Caco-2 (cell line): Measurements from ENCODE around the gene LRRC8B. TPM values are rescaled to one million over a fixed set of nuclear protein-coding genes. Genes with fewer than 3 reads are reported as not detected.

Source experiments
- Bru-seq: library from RNA; stranded (reverse); fragments of 400-500 nt; gene quantifications from one replicate; lab custom pipeline; 2021; lab: Mats Ljungman, UMichigan
- BruChase-seq, 2 experiments: library from RNA; stranded (reverse); fragments of 400-500 nt; gene quantifications; one replicate each; lab custom pipeline; 2021; lab: Mats Ljungman, UMichigan
- BruUV-seq: library from RNA; stranded (reverse); fragments of 400-500 nt; replicated peaks from 2 replicates; lab custom pipeline; 2021; lab: Mats Ljungman, UMichigan
- CTCF ChIA-PET: fragments of 300-600 bp; sonication (Branson Sonifier 250); formaldehyde crosslinking; loops from one replicate; lab custom pipeline; 2022; ENCODE audit warnings: antibody characterized with exemption; lab: Charles Lee
- POLR2A ChIA-PET: fragments of 300-600 bp; sonication (Branson Sonifier 250); formaldehyde crosslinking; loops from one replicate; lab custom pipeline; 2022; ENCODE audit warnings: antibody characterized with exemption; lab: Charles Lee
- DNase-seq, 2 experiments: peaks; one replicate each; pipeline versions ENCODE4 v3.0.0 to v3.0.0-alpha.2; 2020 to 2022
- H3K27me3 ChIP-seq: replicated peaks from 2 replicates; pipeline ENCODE4 v1.6.0; 2011; ENCODE audit warnings: low read length; ENCODE audit not compliant: control insufficient read depth, insufficient read depth
- H3K36me3 ChIP-seq: 2 replicates; pipeline ENCODE4 v1.5.1; 2011; ENCODE audit warnings: low read length; ENCODE audit not compliant: control insufficient read depth, insufficient read depth
- H3K4me1 ChIP-seq: fragments of 250-450 bp; sonication (Bioruptor Pico); 2 replicates; pipeline ENCODE4 v1.5.1; 2020; ENCODE audit warnings: mild to moderate bottlenecking
- H3K4me3 ChIP-seq: 2 replicates; pipeline ENCODE4 v1.5.1; 2011; ENCODE audit warnings: low read depth, mild to moderate bottlenecking, control low read depth, low read length
- H3K9me3 ChIP-seq: fragments of 250-450 bp; sonication (Bioruptor Pico); 2 replicates; pipeline ENCODE4 v1.5.1; 2020; ENCODE audit warnings: mild to moderate bottlenecking, moderate library complexity
- H3K27ac Mint-ChIP-seq: one replicate; pipeline ENCODE4 v1.8.0; 2022; ENCODE audit warnings: mixed read lengths; ENCODE audit not compliant: unreplicated experiment
- H3K27me3 Mint-ChIP-seq: one replicate; pipeline ENCODE4 v1.8.0; 2022; ENCODE audit warnings: mixed read lengths; ENCODE audit not compliant: insufficient read depth, unreplicated experiment
- H3K36me3 Mint-ChIP-seq: one replicate; pipeline ENCODE4 v1.8.0; 2022; ENCODE audit warnings: mild to moderate bottlenecking, mixed read lengths; ENCODE audit not compliant: insufficient read depth, unreplicated experiment
- H3K4me1 Mint-ChIP-seq: one replicate; pipeline ENCODE4 v1.8.0; 2022; ENCODE audit warnings: low read depth, mixed read lengths; ENCODE audit not compliant: unreplicated experiment
- H3K4me3 Mint-ChIP-seq: one replicate; pipeline ENCODE4 v1.8.0; 2022; ENCODE audit warnings: mild to moderate bottlenecking, moderate library complexity, mixed read lengths; ENCODE audit not compliant: unreplicated experiment
- H3K9me3 Mint-ChIP-seq: one replicate; pipeline ENCODE4 v1.8.0; 2022; ENCODE audit warnings: mixed read lengths; ENCODE audit not compliant: unreplicated experiment
- intact Hi-C: fragments of 100-400 bp; cut with micrococcal nuclease; formaldehyde crosslinking; loops from one replicate; pipeline ENCODE4 v1.10.0; 2022; ENCODE audit not compliant: unreplicated experiment
- long read RNA-seq: library from polyadenylated mRNA; stranded (forward); transcript quantifications from one replicate; pipeline ENCODE4 v2.0.0, GENCODE V29; 2022
- total RNA-seq: library from RNA; stranded (reverse); gene quantifications from 2 replicates; pipeline ENCODE4 v1.2.3, GENCODE V29; 2022
- TF ChIP-seq, protein P1 (sequence below), 2 experiments: fragments of 200-600 bp in 1 of 2; IDR thresholded peaks; 1 replicate in 1 of 2; 2 replicates in 1 of 2; pipeline versions ENCODE4 v1.5.1 to v1.8.0; 2011 to 2022; ENCODE audit warnings: antibody characterized with exemption in 1 of 2, control low read depth in 1 of 2, inconsistent platforms in 1 of 2, low read depth in 1 of 2, low read length in 1 of 2, mild to moderate bottlenecking in 1 of 2, moderate library complexity in 1 of 2; ENCODE audit not compliant: insufficient read depth in 1 of 2, severe bottlenecking in 1 of 2, unreplicated experiment in 1 of 2

LRRC8B gene
- total RNA-seq (8.4 and 10.8 TPM in 2 replicates), Bru-seq, nascent RNA (percentile 69 among the genes with signal in this experiment), BruChase-seq, experiment 1, labeled RNA remaining after a 2-hour chase (percentile 69 among the genes with signal in this experiment), BruChase-seq, experiment 2, labeled RNA remaining after a 6-hour chase (percentile 61 among the genes with signal in this experiment)
- long read RNA-seq, full-length matches to known transcripts = 3 of 7 reads
- long read RNA-seq, partial matches to known transcripts = 1 of 7 reads
- long read RNA-seq, other reads (novel, unspliced or antisense) = 3 of 7 reads

DNA sequence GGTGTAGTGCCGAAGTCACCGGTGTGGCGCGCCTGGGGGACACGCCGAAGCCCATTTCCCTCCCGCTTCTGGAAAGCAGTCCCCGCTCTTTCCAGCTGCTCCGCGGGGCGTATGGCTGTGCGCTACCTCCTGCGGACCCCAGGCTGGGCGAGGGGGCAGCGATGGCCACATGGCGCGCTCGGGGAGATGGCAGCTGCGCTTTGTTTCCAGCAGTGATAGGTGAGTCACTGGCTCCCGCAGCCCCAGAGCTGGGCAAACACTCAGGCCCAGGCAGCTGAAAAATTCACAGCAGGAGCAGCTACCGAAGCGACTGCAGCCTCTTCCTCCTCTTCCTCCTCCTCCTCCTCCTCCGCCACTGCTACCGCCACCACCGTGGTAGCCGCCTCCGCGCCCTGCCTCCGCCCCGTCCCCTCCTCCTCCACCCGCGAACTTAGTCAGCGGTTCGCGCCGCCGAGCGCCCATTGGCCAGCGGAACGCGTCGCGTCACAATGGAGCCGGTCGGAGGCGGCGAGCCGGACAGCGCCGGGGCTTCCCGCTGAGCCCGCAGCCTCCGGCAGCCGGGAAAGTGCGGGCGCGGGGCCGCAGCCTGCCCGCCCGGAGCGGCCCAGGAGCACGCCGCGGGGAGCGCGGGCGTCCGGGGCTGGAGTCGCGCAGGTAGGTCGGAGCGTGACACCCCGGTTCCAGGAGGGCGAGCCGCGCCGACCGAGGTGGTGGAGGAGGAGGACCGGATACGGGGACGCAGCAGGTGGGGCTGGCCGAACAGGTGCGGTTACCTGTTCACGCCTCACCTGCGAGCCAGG, at the start of gene LRRC8B:
Gene LRRC8B (plus strand): TSS at position 461 of the 800 bp plus-strand sequence. CDS start 57,822 bp downstream, outside the sequence.
- TF ChIP-seq, protein P1, sequence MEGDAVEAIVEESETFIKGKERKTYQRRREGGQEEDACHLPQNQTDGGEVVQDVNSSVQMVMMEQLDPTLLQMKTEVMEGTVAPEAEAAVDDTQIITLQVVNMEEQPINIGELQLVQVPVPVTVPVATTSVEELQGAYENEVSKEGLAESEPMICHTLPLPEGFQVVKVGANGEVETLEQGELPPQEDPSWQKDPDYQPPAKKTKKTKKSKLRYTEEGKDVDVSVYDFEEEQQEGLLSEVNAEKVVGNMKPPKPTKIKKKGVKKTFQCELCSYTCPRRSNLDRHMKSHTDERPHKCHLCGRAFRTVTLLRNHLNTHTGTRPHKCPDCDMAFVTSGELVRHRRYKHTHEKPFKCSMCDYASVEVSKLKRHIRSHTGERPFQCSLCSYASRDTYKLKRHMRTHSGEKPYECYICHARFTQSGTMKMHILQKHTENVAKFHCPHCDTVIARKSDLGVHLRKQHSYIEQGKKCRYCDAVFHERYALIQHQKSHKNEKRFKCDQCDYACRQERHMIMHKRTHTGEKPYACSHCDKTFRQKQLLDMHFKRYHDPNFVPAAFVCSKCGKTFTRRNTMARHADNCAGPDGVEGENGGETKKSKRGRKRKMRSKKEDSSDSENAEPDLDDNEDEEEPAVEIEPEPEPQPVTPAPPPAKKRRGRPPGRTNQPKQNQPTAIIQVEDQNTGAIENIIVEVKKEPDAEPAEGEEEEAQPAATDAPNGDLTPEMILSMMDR (IDR thresholded peaks at IDR 0.05; ENCODE audit: insufficient read depth in 1 of 2, low read depth in 1 of 2, low read length in 1 of 2, severe bottlenecking in 1 of 2, unreplicated experiment in 1 of 2) = no peak
- BruUV-seq = no TSS peak
- H3K4me1 Mint-ChIP-seq = no peaks in the 10 kb centered on the region
- CTCF ChIA-PET = no interaction called here
- peak within 1 kb of the TSS; percentile 89 for H3K4me3 Mint-ChIP-seq
- Histone ChIP-seq H3K27me3 (no peaks in the 10 kb centered on the region), H3K4me3 (peak within 1 kb of the TSS; percentile 63), H3K36me3 (no peaks in the 10 kb centered on the region), H3K4me1 (peaks cover 6% of the 10 kb centered on the region; the same call in 1 of the 2 replicates), H3K9me3 (no peaks in the 10 kb centered on the region)
- POLR2A ChIA-PET = no interaction called here
- DNase-seq = peak; percentile 82 to 84
- intact Hi-C loops = loop anchor here (10.0 kb wide), 1 partner anchor 470 kb away; the partner anchor contains the start of gene ZNF326
- peaks cover 6% of the 10 kb centered on the region for H3K36me3 Mint-ChIP-seq
- peak within 1 kb of the TSS; percentile 89 for H3K27ac Mint-ChIP-seq
- H3K9me3 Mint-ChIP-seq = no peaks in the 10 kb centered on the region
- no peaks in the 10 kb centered on the region for H3K27me3 Mint-ChIP-seq

DNA sequence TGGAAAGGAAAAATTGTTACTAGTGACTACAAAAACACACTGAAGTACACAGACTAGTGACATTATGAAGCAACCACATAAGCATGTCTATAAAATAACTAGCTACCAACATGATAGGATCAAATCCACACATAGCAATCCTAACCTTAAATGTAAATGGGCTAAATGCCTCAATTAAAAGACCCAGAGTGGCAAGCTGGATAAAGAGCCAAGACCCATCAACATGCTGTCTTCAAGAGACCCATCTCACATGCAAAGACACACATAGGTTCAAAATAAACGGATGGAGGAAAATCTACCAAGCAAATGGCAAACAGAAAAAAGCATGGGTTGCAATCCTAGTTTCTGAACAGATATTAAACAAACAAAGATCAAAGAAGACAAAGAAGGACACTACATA, 49.4 kb upstream of the LRRC8B start:
- no peak overlapping the region for H3K4me3 Mint-ChIP-seq
- TF ChIP-seq, protein P1 (IDR thresholded peaks at IDR 0.05; ENCODE audit: insufficient read depth in 1 of 2, low read depth in 1 of 2, low read length in 1 of 2, severe bottlenecking in 1 of 2, unreplicated experiment in 1 of 2) = no peak
- BruUV-seq = no TSS peak
- intact Hi-C loops = no loop called here
- no peaks in the 10 kb centered on the region for H3K36me3 Mint-ChIP-seq
- DNase-seq = no peak
- H3K27ac Mint-ChIP-seq = no peak overlapping the region
- no peaks in the 10 kb centered on the region for H3K9me3 Mint-ChIP-seq
- peaks cover 9% of the 10 kb centered on the region for H3K27me3 Mint-ChIP-seq
- H3K4me3 ChIP-seq = no peak overlapping the region
- no peaks in the 10 kb centered on the region for H3K9me3 ChIP-seq
- CTCF ChIA-PET = no interaction called here
- no peaks in the 10 kb centered on the region for H3K27me3 ChIP-seq
- no peaks in the 10 kb centered on the region for H3K36me3 ChIP-seq
- H3K4me1 ChIP-seq = no peaks in the 10 kb centered on the region
- POLR2A ChIA-PET = no interaction called here
- H3K4me1 Mint-ChIP-seq = no peaks in the 10 kb centered on the region

- no peaks in the 10 kb centered on the region for H3K4me1 ChIP-seq
- TF ChIP-seq, protein P1 (IDR thresholded peaks at IDR 0.05; ENCODE audit: insufficient read depth in 1 of 2, low read depth in 1 of 2, low read length in 1 of 2, severe bottlenecking in 1 of 2, unreplicated experiment in 1 of 2) = no peak
- no peaks in the 10 kb centered on the region for H3K36me3 ChIP-seq
- BruUV-seq = no TSS peak
- ChIA-PET CTCF (no interaction called here), POLR2A (no interaction called here)
- H3K9me3 Mint-ChIP-seq = no peaks in the 10 kb centered on the region
- no peaks in the 10 kb centered on the region for H3K9me3 ChIP-seq
- H3K27ac Mint-ChIP-seq = no peak overlapping the region
- H3K4me1 Mint-ChIP-seq = no peaks in the 10 kb centered on the region
- peaks cover 9% of the 10 kb centered on the region for H3K27me3 Mint-ChIP-seq
- H3K4me3 Mint-ChIP-seq = no peak overlapping the region
- no peaks in the 10 kb centered on the region for H3K27me3 ChIP-seq
- no peak for DNase-seq
- intact Hi-C loops = no loop called here
- H3K4me3 ChIP-seq = no peak overlapping the region
- H3K36me3 Mint-ChIP-seq = no peaks in the 10 kb centered on the region
Measured at GRCh38 chr1:89476072-89476471, 48.6 kb upstream of the LRRC8B start.
